Naive thymus-derived CD4-positive, alpha-beta T cell (primary cell): ENCODE measurements around the gene OLFM2. TPM values are rescaled to one million over a fixed set of nuclear protein-coding genes. Genes with fewer than 3 reads are reported as not detected.

Experiments used
- ATAC-seq: fragments of 150-1000 bp; cut with Tn5 transposase; 2 replicates; pipeline ENCODE4 v1.10.0; 2021; ENCODE audit warnings: mild to moderate bottlenecking, moderate library complexity
- CTCF ChIA-PET: fragments of 350-600 bp; sonication (Branson Sonifier 250); formaldehyde crosslinking; loops from one replicate; lab custom pipeline; 2021; ENCODE audit warnings: antibody characterized with exemption; lab: Charles Lee
- POLR2A ChIA-PET: fragments of 350-600 bp; sonication (Branson Sonifier 250); formaldehyde crosslinking; loops from one replicate; lab custom pipeline; 2021; ENCODE audit warnings: antibody characterized with exemption, inconsistent platforms; lab: Charles Lee
- DNase-seq, 9 donors: peaks; one replicate each; pipeline versions ENCODE4 v3.0.0 to v3.0.0-alpha.2; 2020 to 2022; ENCODE audit warnings: mixed read lengths in 1 of 9
- H3K27ac ChIP-seq: one replicate; pipeline ENCODE4 v1.7.0; 2013; ENCODE audit warnings: mild to moderate bottlenecking, low read depth, low read length, moderate library complexity
- H3K27me3 ChIP-seq, 2 donors: one replicate each; pipeline ENCODE4 v1.7.0; 2013; ENCODE audit warnings: low read length in 2 of 2, mild to moderate bottlenecking in 2 of 2, moderate library complexity in 2 of 2; ENCODE audit not compliant: control insufficient read depth in 2 of 2, insufficient read depth in 2 of 2
- H3K36me3 ChIP-seq, 3 experiments: 1 replicate in 2 of 3; 2 replicates in 1 of 3; pipeline ENCODE4 v1.7.0; 2013; ENCODE audit warnings: low read length in 3 of 3, mild to moderate bottlenecking in 3 of 3, moderate library complexity in 1 of 3; ENCODE audit not compliant: insufficient read depth in 3 of 3, control insufficient read depth in 2 of 3
- H3K4me1 ChIP-seq, 2 donors: one replicate each; pipeline ENCODE4 v1.7.0; 2013; ENCODE audit warnings: low read length in 2 of 2, mild to moderate bottlenecking in 2 of 2, moderate library complexity in 1 of 2; ENCODE audit not compliant: control insufficient read depth in 2 of 2, insufficient read depth in 2 of 2
- H3K4me3 ChIP-seq: 2 replicates; pipeline ENCODE4 v1.7.0; 2013; ENCODE audit warnings: mild to moderate bottlenecking, low read length
- H3K9me3 ChIP-seq, 3 experiments: 1 replicate in 2 of 3; 2 replicates in 1 of 3; pipeline ENCODE4 v1.7.0; 2013; ENCODE audit warnings: low read length in 3 of 3; ENCODE audit not compliant: control insufficient read depth in 2 of 3
- H3K27ac Mint-ChIP-seq, 9 donors: one replicate each; pipeline ENCODE4 v1.8.0; 2020 to 2022; ENCODE audit warnings: mixed read lengths in 9 of 9, mild to moderate bottlenecking in 8 of 9, moderate library complexity in 5 of 9, inconsistent platforms in 2 of 9
- H3K27me3 Mint-ChIP-seq, 5 donors: one replicate each; pipeline ENCODE4 v1.8.0; 2021 to 2022; ENCODE audit warnings: mixed read lengths in 5 of 5, mild to moderate bottlenecking in 1 of 5
- H3K36me3 Mint-ChIP-seq, 5 donors: one replicate each; pipeline ENCODE4 v1.8.0; 2020 to 2022; ENCODE audit warnings: mixed read lengths in 5 of 5, mild to moderate bottlenecking in 3 of 5, inconsistent platforms in 1 of 5
- H3K4me1 Mint-ChIP-seq, 7 donors: one replicate each; pipeline ENCODE4 v1.8.0; 2020 to 2022; ENCODE audit warnings: mixed read lengths in 7 of 7, mild to moderate bottlenecking in 3 of 7, inconsistent platforms in 1 of 7
- H3K4me3 Mint-ChIP-seq, 10 donors: one replicate each; pipeline ENCODE4 v1.8.0; 2020 to 2022; ENCODE audit warnings: mild to moderate bottlenecking in 10 of 10, mixed read lengths in 10 of 10, moderate library complexity in 6 of 10, inconsistent platforms in 2 of 10
- H3K9me3 Mint-ChIP-seq, 11 donors: one replicate each; pipeline ENCODE4 v1.8.0; 2020 to 2022; ENCODE audit warnings: mixed read lengths in 11 of 11, mild to moderate bottlenecking in 4 of 11, inconsistent platforms in 1 of 11, moderate library complexity in 1 of 11
- intact Hi-C, 2 donors: fragments of 100-400 bp; cut with micrococcal nuclease; formaldehyde crosslinking; loops; one replicate each; pipeline ENCODE4 v1.15.1; 2023
- polyA plus RNA-seq, 2 donors: library from polyadenylated mRNA; unstranded; fragments of 300-500 nt; fragmentation: Illumina TruSeq; gene quantifications; one replicate each; pipeline ENCODE4 v1.2.3, GENCODE V29; 2021
- total RNA-seq, 6 experiments: library from RNA in 5 of 6; stranded (reverse) in 5 of 6; gene quantifications; 1 replicate in 5 of 6; 2 replicates in 1 of 6; pipeline ENCODE4 v1.2.3 and lab custom pipeline; 2021 to 2026

OLFM2 gene
- total and polyA plus RNA-seq, 7 experiments from 2014 or later = 6.2 to 19.4 (median 14.9) TPM

DNA sequence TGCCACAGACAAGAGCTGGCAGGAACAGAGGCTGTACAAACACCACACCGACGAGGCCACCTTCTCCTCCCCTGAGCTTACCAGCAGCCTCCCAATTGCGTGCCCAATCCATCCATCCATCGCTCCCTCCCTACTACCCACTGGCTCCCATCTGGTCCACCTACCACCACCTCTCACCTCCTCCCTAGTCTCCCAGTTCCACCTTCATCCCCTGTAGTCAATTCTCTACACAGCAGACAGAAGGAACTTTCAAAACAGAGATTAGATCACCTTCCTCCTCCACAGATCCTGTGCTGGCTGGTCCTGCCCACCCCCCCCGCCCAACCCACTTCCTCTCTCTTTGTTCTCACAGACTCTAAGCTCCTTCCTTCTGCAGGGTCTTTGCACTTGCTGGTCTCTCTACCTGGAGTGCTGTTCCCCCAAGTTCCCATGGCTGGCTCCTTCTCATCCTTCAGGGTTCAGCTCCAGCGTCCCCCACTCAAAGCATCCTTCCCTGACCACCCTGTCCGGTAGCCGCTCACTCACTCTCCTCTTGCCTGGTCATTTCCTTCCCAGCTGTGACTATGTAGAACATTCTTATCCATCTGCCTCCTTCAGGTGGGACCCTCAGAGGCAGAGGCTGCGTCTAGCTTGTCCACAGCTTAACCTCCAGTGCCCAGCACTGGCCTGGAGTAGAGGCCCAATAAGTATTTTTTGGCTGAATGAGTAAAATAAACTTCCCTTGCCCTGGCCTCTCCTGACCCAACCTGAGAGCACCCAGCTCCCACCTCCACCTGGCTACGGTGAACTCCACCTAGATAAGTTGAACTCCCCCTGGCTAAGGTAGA is 78.2 kb downstream of the OLFM2 start:
- peak overlapping the region; percentile 94 to 99 (median 98) for H3K27ac Mint-ChIP-seq
- H3K4me1 Mint-ChIP-seq = peaks cover 48 to 96% (median 85%) of the 10 kb centered on the region in 7 donors
- ChIA-PET POLR2A (interaction anchor here (0.6 to 3.5 kb wide), 17 partner anchors 9 to 762 kb away, joined by 3 to 27 read pairs (median 4); partner anchors contain the start of genes FBXL12, PIN1, UBL5 and ZNF846), CTCF (interaction anchor here (0.7 to 3.1 kb wide), 8 partner anchors 9 to 73 kb away, joined by 3 to 13 read pairs (median 4); partner anchors contain the start of gene PIN1)
- no peaks in the 10 kb centered on the region for H3K27me3 Mint-ChIP-seq
- H3K4me3 Mint-ChIP-seq = peak overlapping the region; percentile 91 to 100 (median 96)
- ATAC-seq (peak; percentile 82), DNase-seq (peak in 7 of 9 donors; percentile 19 to 64 (median 57))
- Histone ChIP-seq H3K4me3 (peak overlapping the region; percentile 70), H3K27me3 (no peaks in the 10 kb centered on the region), H3K9me3 (no peaks in the 10 kb centered on the region), H3K27ac (peak overlapping the region; percentile 67), H3K36me3 (peaks cover 0 to 12% (median 0%) of the 10 kb centered on the region in 3 experiments), H3K4me1 (peaks cover 56 to 72% of the 10 kb centered on the region in 2 donors)
- H3K9me3 Mint-ChIP-seq = no peaks in the 10 kb centered on the region
- intact Hi-C loops = loop anchor here (1.0 to 2.0 kb wide), 4 partner anchors 8 to 57 kb away; partner anchors contain the start of genes FBXL12 (in 1 of the 2) and PIN1 (in 1 of the 2)
- H3K36me3 Mint-ChIP-seq = peaks cover 7 to 21% (median 12%) of the 10 kb centered on the region in 5 donors

DNA sequence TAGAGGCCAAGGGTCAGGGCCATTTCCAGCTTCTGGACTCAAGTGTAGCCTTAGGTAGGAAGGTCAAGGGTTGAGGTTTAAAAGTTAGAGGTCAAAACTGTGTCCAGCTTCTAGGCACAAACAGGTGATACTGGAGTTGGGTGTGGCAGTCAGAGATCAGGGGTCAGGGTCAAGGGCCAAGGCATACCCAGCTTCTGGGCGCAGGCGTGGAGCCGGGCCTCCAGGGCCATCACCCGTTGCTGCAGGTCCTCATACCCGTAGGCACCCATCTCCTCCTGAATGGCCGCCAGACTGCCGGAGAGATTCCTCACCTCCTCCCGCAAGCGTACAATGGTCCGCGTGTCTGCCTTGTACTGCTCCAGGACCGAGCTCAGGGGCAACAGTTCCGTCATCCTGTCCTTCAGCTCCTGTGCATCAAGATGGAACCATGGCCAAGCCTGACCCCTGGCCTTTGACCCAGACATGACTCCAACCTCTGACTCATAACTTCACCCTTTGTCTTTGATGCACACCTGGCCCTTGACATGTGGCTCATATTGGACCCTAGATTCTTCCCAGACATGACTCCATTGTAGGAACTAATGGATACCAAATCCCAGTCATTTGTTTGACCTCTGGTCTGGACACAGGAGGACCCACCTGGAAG is 79.1 kb downstream of the OLFM2 start:
- Histone ChIP-seq H3K27ac (peak overlapping the region; percentile 67), H3K27me3 (no peaks in the 10 kb centered on the region), H3K9me3 (no peaks in the 10 kb centered on the region), H3K4me3 (peak overlapping the region; percentile 70), H3K36me3 (peaks cover 0 to 12% (median 0%) of the 10 kb centered on the region in 3 experiments), H3K4me1 (peaks cover 47 to 63% of the 10 kb centered on the region in 2 donors)
- Mint-ChIP-seq H3K4me3 (peak overlapping the region; percentile 91 to 100 (median 96)), H3K27me3 (no peaks in the 10 kb centered on the region), H3K9me3 (no peaks in the 10 kb centered on the region), H3K36me3 (peaks cover 7 to 24% (median 16%) of the 10 kb centered on the region in 5 donors), H3K4me1 (peaks cover 49 to 96% (median 82%) of the 10 kb centered on the region in 7 donors), H3K27ac (peak overlapping the region; percentile 94 to 99 (median 98))
- CTCF ChIA-PET = interaction anchor here (1.0 to 3.1 kb wide), 6 partner anchors 10 to 74 kb away, joined by 3 to 13 read pairs (median 4); partner anchors contain the start of gene PIN1
- POLR2A ChIA-PET = interaction anchor here (0.6 to 3.5 kb wide), 10 partner anchors 8 to 761 kb away, joined by 3 to 27 read pairs (median 4); partner anchors contain the start of gene UBL5
- no peak for ATAC-seq
- DNase-seq = no peak
- intact Hi-C loops = no loop called here

DNA sequence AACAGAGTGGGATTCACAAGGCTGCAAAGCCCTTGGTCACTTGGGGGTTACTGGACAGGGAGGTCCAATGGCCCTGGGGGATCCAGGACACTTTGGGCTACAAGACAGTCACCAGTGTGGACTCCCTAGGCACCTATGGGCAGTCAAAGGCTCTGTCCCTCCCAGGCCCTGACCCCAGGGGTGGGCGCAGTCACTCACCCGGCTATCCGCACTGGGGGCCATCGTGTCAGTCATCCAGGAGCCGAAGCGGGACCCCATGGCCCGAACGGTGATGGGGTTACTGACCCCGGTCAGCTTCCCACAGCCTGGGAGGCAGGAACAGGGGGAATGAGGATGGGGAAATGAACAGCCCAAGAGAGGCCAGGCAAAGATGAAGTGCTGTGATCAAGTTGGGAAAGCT is 79.7 kb downstream of the OLFM2 start:
- H3K27ac Mint-ChIP-seq = peak overlapping the region; percentile 94 to 99 (median 98)
- Histone ChIP-seq H3K27me3 (no peaks in the 10 kb centered on the region), H3K36me3 (peaks cover 0 to 17% (median 0%) of the 10 kb centered on the region in 3 experiments), H3K4me1 (peaks cover 43 to 57% of the 10 kb centered on the region in 2 donors), H3K27ac (peak overlapping the region; percentile 67), H3K4me3 (peak overlapping the region; percentile 70), H3K9me3 (no peaks in the 10 kb centered on the region)
- H3K4me1 Mint-ChIP-seq = peaks cover 46 to 93% (median 81%) of the 10 kb centered on the region in 7 donors
- ChIA-PET CTCF (interaction anchor here (1.0 to 3.1 kb wide), 5 partner anchors 9 to 30 kb away, joined by 3 to 13 read pairs (median 4); partner anchors contain the start of gene PIN1), POLR2A (interaction anchor here (0.7 to 3.5 kb wide), 4 partner anchors 11 to 1715 kb away, joined by 3 to 27 read pairs (median 8); partner anchors contain the start of gene UBL5)
- H3K9me3 Mint-ChIP-seq = no peaks in the 10 kb centered on the region
- ATAC-seq (no peak), DNase-seq (no peak)
- H3K4me3 Mint-ChIP-seq = peak overlapping the region; percentile 91 to 100 (median 96)
- H3K27me3 Mint-ChIP-seq = no peaks in the 10 kb centered on the region
- peaks cover 7 to 24% (median 16%) of the 10 kb centered on the region in 5 donors for H3K36me3 Mint-ChIP-seq
- intact Hi-C loops = no loop called here

DNA sequence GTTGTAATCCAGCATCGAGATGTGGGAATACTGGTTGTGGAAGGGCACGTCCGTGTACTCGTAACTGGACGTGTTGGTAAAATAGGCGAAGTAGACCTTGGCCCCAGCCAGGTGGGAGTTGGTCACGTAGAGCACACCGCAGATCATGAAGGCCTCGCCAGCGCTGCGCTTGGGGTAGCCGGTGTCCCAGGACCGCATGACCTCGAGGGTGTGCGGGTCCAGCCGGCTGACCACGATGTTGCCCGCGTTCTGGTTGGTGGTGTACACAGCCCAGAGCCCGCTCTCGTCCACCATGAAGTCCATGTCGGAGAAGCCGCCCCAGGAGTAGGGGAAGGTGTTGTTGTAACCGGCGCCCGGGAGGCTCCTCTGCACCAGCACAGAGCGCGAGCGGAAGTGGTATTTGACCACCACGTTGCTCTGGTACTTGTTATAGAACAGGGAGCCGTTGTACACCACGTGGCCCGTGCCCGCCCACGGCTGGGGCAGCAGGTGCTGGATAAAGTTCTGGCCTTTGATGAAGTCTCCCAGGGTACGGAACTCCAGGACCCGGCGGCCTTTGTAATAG is 82.0 kb downstream of the OLFM2 start:
- Histone ChIP-seq H3K4me1 (peaks cover 30 to 35% of the 10 kb centered on the region in 2 donors), H3K27ac (no peak overlapping the region), H3K27me3 (no peaks in the 10 kb centered on the region), H3K4me3 (no peak overlapping the region), H3K36me3 (peaks cover 0 to 37% (median 0%) of the 10 kb centered on the region in 3 experiments), H3K9me3 (no peaks in the 10 kb centered on the region)
- ChIA-PET POLR2A (no interaction called here), CTCF (interaction anchor here (1.2 kb wide), 1 partner anchor 78 kb away, joined by 3 read pairs; no protein-coding TSS in a partner anchor)
- ATAC-seq = no peak
- no peaks in the 10 kb centered on the region for H3K9me3 Mint-ChIP-seq
- no peak for DNase-seq
- intact Hi-C loops = no loop called here
- H3K27me3 Mint-ChIP-seq = no peaks in the 10 kb centered on the region
- peak overlapping the region in 7 of 9 donors; percentile 36 to 81 (median 62) for H3K27ac Mint-ChIP-seq
- H3K36me3 Mint-ChIP-seq = peaks cover 7 to 24% (median 16%) of the 10 kb centered on the region in 5 donors
- H3K4me3 Mint-ChIP-seq = peak overlapping the region in 8 of 10 donors; percentile 13 to 64 (median 42)
- peaks cover 42 to 83% (median 62%) of the 10 kb centered on the region in 7 donors for H3K4me1 Mint-ChIP-seq

DNA sequence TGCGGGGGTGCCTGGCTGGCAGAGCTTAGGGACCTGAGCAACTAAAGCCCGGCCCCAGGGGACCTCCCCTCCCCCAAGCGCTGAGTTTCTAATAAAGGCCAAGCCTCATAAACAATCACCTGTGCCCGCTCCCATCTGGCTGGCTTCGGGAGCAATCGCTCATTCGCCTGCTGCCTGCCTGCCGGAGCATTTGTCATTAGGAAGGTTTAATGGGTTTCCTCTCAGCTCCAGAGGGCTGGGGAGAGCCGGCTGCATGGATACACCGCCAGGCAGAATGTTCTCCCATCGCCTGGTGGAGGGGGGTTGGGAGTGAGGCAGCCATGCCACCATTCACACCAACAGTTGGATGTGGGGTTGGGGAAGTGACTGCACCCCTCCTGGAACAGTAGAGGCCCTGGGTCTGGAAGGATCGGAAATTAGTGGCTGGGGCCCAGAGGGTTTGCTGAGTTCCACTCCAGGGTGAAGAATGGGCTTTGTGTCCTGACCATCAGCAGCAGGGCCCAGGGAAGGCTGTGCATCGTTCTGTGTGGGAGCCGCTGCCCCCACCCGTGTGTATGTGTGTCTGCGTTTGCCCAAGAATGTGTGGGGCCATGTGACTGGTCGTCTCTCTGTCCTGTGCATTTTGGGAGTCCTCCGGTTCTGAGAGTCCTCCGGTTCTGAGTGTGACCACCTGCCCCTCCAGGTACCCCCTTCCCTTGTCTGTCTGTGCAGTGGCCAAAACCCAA is 85.9 kb downstream of the OLFM2 start:
- DNase-seq = no peak
- Mint-ChIP-seq H3K4me3 (no peak overlapping the region), H3K36me3 (peaks cover 7 to 22% (median 12%) of the 10 kb centered on the region in 5 donors), H3K27ac (peak overlapping the region in 5 of 9 donors; percentile 36 to 83 (median 62)), H3K9me3 (no peaks in the 10 kb centered on the region), H3K27me3 (no peaks in the 10 kb centered on the region), H3K4me1 (peaks cover 21 to 70% (median 44%) of the 10 kb centered on the region in 7 donors)
- intact Hi-C loops = no loop called here
- peaks cover 0 to 9% of the 10 kb centered on the region in 2 donors for H3K4me1 ChIP-seq
- CTCF ChIA-PET = interaction anchor here (1.0 kb wide), 1 partner anchor 21 kb away, joined by 3 read pairs; no protein-coding TSS in a partner anchor
- no peak for ATAC-seq
- POLR2A ChIA-PET = no interaction called here
- no peaks in the 10 kb centered on the region for H3K9me3 ChIP-seq
- peaks cover 0 to 75% (median 0%) of the 10 kb centered on the region in 3 experiments for H3K36me3 ChIP-seq
- H3K27me3 ChIP-seq = no peaks in the 10 kb centered on the region
- H3K27ac ChIP-seq = no peak overlapping the region
- H3K4me3 ChIP-seq = no peak overlapping the region
